Ascending aorta (tissue), 2 donors: ENCODE measurements around the gene CHST11. TPM values are rescaled to one million over a fixed set of nuclear protein-coding genes. Genes with fewer than 3 reads are reported as not detected.

Experiments
- DNase-seq, 2 donors: peaks; one replicate each; pipeline ENCODE4 v3.0.0-alpha.2; 2019; ENCODE audit warnings: low spot score in 2 of 2
- H3K27ac ChIP-seq, 2 donors: fragments of 200-600 bp; sonication (generic); one replicate each; pipeline ENCODE4 v1.5.1; 2016 to 2017; ENCODE audit warnings: mild to moderate bottlenecking in 1 of 2
- H3K27me3 ChIP-seq: fragments of 200-600 bp; sonication (generic); one replicate; pipeline ENCODE4 v1.5.1; 2017
- H3K36me3 ChIP-seq, 2 donors: fragments of 200-600 bp; sonication (generic); one replicate each; pipeline ENCODE4 v1.5.1; 2016
- H3K4me1 ChIP-seq, 2 donors: fragments of 200-600 bp; sonication (generic); one replicate each; pipeline ENCODE4 v1.5.1; 2016 to 2017; ENCODE audit warnings: mild to moderate bottlenecking in 1 of 2
- H3K4me3 ChIP-seq, 2 donors: fragments of 200-600 bp; sonication (generic); one replicate each; pipeline ENCODE4 v1.5.1; 2016 to 2017; ENCODE audit warnings: mild to moderate bottlenecking in 1 of 2
- H3K9me3 ChIP-seq, 2 donors: fragments of 200-600 bp; sonication (generic); one replicate each; pipeline ENCODE4 v1.5.1; 2016
- CTCF ChIP-seq, 3 experiments: fragments of 200-600 bp in 2 of 3; fragments of 450-650 bp in 1 of 3; sonication (generic) in 2 of 3; IDR thresholded peaks; one replicate each; pipeline ENCODE4 v1.5.1; 2016 to 2019; ENCODE audit warnings: antibody characterized with exemption in 3 of 3, mild to moderate bottlenecking in 1 of 3, moderate library complexity in 1 of 3
- intact Hi-C: fragments of 100-400 bp; cut with DNase I; formaldehyde crosslinking; loops from one replicate; pipeline ENCODE4 v1.15.1; 2023
- total RNA-seq: library from RNA; depleted of rRNA; stranded (reverse); fragments of >200 nt; gene quantifications from one replicate; pipeline ENCODE4 v1.1.0, GENCODE V29; 2016

CHST11 gene
- total RNA-seq, 1 donor from 2014 or later: 63.2 TPM

- H3K36me3 ChIP-seq: no peaks in the 10 kb centered on the region
- H3K4me1 ChIP-seq: no peaks in the 10 kb centered on the region
- no peaks in the 10 kb centered on the region for H3K9me3 ChIP-seq
- H3K27me3 ChIP-seq: no peaks in the 10 kb centered on the region
- DNase-seq: no peak
- intact Hi-C loops: no loop called here
- no peak overlapping the region for H3K27ac ChIP-seq
- no peak overlapping the region for H3K4me3 ChIP-seq
- no peak for TF ChIP-seq CTCF (IDR thresholded peaks at IDR 0.05)
Observed at GRCh38 chr12:104786352-104786751, 329.6 kb downstream of the CHST11 start.

- no peak for DNase-seq
- Histone ChIP-seq H3K4me1 (peaks cover 0 to 7% of the 10 kb centered on the region in 2 donors), H3K27ac (no peak overlapping the region), H3K36me3 (no peaks in the 10 kb centered on the region), H3K4me3 (no peak overlapping the region), H3K27me3 (no peaks in the 10 kb centered on the region), H3K9me3 (no peaks in the 10 kb centered on the region)
- intact Hi-C loops: no loop called here
- no peak for TF ChIP-seq CTCF (IDR thresholded peaks at IDR 0.05)
Observed at GRCh38 chr12:104788840-104789271, 332.1 kb downstream of the CHST11 start.

- peak in 1 of 2 donors; percentile 69 for DNase-seq
- H3K36me3 ChIP-seq: no peaks in the 10 kb centered on the region
- no peaks in the 10 kb centered on the region for H3K27me3 ChIP-seq
- H3K9me3 ChIP-seq: no peaks in the 10 kb centered on the region
- H3K27ac ChIP-seq: no peak overlapping the region
- peak; percentile 17 to 65 (median 62) for TF ChIP-seq CTCF (IDR thresholded peaks at IDR 0.05)
- intact Hi-C loops: no loop called here
- no peak overlapping the region for H3K4me3 ChIP-seq
- peaks cover 0 to 7% of the 10 kb centered on the region in 2 donors for H3K4me1 ChIP-seq
Observed at GRCh38 chr12:104790296-104791125, 333.8 kb downstream of the CHST11 start.

- no peak for TF ChIP-seq CTCF (IDR thresholded peaks at IDR 0.05)
- intact Hi-C loops: no loop called here
Observed at GRCh38 chr12:104792570-104792969, 335.8 kb downstream of the CHST11 start.

GRCh38 chr12:104793285-104793684 is 336.5 kb downstream of the CHST11 start:
- Histone ChIP-seq H3K4me3 (peak overlapping the region in 1 of 2 donors; percentile 36), H3K27me3 (no peaks in the 10 kb centered on the region), H3K36me3 (no peaks in the 10 kb centered on the region), H3K9me3 (no peaks in the 10 kb centered on the region), H3K27ac (peak overlapping the region; percentile 47 to 68), H3K4me1 (peaks cover 0 to 7% of the 10 kb centered on the region in 2 donors)
- TF ChIP-seq CTCF (IDR thresholded peaks at IDR 0.05): no peak
- intact Hi-C loops: no loop called here
- DNase-seq: peak in 1 of 2 donors; percentile 63

More at GRCh38 chr12:104792570-104792969, 335.8 kb downstream of the CHST11 start:
- Histone ChIP-seq H3K27ac (peak overlapping the region; percentile 47 to 68), H3K36me3 (no peaks in the 10 kb centered on the region), H3K27me3 (no peaks in the 10 kb centered on the region), H3K4me3 (peak overlapping the region in 1 of 2 donors; percentile 36), H3K9me3 (no peaks in the 10 kb centered on the region), H3K4me1 (peaks cover 0 to 7% of the 10 kb centered on the region in 2 donors)
- peak; percentile 20 to 78 for DNase-seq
